Bronchial epithelial cell (primary cell): ENCODE data around the gene UBE2D1. TPM values are rescaled to one million over a fixed set of nuclear protein-coding genes. Genes with fewer than 3 reads are reported as not detected.

Experiments used
- DNase-seq: peaks from one replicate; pipeline ENCODE4 v3.0.0-alpha.2; 2010; ENCODE audit warnings: low read depth
- FAIRE-seq: peaks from 2 replicates; lab custom pipeline; 2011; peaks lifted over from hg19 to GRCh38; lab: Jason Lieb, UNC
- H3K27me3 ChIP-seq: 2 replicates; pipeline ENCODE4 v1.5.1; 2011; ENCODE audit warnings: low read length; ENCODE audit not compliant: control insufficient read depth, insufficient read depth
- H3K36me3 ChIP-seq: 2 replicates; pipeline ENCODE4 v1.5.1; 2011; ENCODE audit warnings: low read length; ENCODE audit not compliant: control insufficient read depth, insufficient read depth
- H3K4me3 ChIP-seq: 2 replicates; pipeline ENCODE4 v1.5.1; 2011; ENCODE audit warnings: mild to moderate bottlenecking, low read depth, low read length, control low read depth
- total RNA-seq: library from RNA; depleted of rRNA; stranded (reverse); fragments of >200 nt; gene quantifications from 2 replicates; pipeline ENCODE4 v1.2.1, GENCODE V29; 2014
- TF ChIP-seq, protein P1 (sequence below): IDR thresholded peaks from 2 replicates; pipeline ENCODE4 v1.5.1; 2011; ENCODE audit warnings: mild to moderate bottlenecking, moderate library complexity, low read length, control low read depth, inconsistent platforms; ENCODE audit not compliant: insufficient read depth, severe bottlenecking

UBE2D1 gene
- total RNA-seq, 1 donor from 2014 or later, result 7.6 TPM

DNA sequence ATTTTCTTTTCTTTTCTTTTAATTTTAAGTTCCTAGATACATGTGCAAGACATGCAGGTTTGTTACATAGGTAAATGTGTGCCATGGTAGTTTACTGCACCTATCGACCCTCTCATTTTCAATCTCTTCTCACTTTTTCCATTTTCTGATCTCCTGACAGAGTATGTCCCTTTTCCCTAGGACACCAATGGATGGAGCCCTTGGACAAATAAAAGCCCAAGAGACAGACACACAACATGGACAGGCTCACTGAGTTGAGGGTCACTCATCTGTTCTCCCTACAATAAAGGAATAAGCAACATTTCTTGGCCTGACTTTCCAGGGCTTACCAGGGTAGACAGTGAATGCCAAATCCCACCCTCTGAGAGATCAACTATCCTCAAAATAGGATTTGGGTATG is 15.2 kb upstream of the UBE2D1 start:
- FAIRE-seq (no peak), DNase-seq (no peak)
- no peak overlapping the region for H3K4me3 ChIP-seq
- TF ChIP-seq, protein P1, sequence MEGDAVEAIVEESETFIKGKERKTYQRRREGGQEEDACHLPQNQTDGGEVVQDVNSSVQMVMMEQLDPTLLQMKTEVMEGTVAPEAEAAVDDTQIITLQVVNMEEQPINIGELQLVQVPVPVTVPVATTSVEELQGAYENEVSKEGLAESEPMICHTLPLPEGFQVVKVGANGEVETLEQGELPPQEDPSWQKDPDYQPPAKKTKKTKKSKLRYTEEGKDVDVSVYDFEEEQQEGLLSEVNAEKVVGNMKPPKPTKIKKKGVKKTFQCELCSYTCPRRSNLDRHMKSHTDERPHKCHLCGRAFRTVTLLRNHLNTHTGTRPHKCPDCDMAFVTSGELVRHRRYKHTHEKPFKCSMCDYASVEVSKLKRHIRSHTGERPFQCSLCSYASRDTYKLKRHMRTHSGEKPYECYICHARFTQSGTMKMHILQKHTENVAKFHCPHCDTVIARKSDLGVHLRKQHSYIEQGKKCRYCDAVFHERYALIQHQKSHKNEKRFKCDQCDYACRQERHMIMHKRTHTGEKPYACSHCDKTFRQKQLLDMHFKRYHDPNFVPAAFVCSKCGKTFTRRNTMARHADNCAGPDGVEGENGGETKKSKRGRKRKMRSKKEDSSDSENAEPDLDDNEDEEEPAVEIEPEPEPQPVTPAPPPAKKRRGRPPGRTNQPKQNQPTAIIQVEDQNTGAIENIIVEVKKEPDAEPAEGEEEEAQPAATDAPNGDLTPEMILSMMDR, result no peak
- H3K36me3 ChIP-seq, result no peaks in the 10 kb centered on the region
- H3K27me3 ChIP-seq, result no peaks in the 10 kb centered on the region

DNA sequence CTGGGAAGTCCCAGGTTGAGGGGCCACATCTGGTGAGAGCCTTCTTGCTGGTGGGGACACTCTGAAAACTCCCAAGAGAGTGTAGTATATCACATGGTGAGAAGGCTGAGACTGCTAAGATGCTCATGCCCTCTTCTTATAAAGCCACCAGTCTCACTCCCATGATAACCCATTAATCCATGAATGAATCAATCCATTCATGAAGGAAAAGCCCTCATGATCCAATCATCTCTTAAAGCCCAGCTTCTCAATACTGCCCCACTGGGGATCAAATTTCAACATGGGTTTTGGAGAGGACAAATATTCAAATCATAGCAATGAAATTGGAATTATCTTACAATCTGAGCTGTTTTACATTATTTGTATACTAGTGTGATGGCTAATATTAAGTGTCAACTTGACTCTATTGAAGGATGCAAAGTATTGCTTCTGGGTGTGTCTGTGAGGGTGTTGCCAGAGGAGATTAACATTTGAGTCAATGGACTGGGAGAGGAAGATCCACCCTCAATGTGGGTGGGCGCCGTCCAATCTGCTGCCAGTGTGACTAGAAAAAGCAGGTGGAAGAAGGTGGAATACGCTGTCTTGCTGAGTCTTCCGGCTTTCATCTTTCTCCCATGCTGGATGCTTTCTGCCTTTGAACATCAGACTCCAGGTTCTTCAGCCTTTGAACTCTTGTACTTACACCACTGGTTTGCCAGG is 14.3 kb upstream of the UBE2D1 start:
- no peaks in the 10 kb centered on the region for H3K27me3 ChIP-seq
- DNase-seq (no peak), FAIRE-seq (no peak)
- H3K36me3 ChIP-seq, result no peaks in the 10 kb centered on the region
- H3K4me3 ChIP-seq, result no peak overlapping the region
- TF ChIP-seq, protein P1, result no peak

DNA sequence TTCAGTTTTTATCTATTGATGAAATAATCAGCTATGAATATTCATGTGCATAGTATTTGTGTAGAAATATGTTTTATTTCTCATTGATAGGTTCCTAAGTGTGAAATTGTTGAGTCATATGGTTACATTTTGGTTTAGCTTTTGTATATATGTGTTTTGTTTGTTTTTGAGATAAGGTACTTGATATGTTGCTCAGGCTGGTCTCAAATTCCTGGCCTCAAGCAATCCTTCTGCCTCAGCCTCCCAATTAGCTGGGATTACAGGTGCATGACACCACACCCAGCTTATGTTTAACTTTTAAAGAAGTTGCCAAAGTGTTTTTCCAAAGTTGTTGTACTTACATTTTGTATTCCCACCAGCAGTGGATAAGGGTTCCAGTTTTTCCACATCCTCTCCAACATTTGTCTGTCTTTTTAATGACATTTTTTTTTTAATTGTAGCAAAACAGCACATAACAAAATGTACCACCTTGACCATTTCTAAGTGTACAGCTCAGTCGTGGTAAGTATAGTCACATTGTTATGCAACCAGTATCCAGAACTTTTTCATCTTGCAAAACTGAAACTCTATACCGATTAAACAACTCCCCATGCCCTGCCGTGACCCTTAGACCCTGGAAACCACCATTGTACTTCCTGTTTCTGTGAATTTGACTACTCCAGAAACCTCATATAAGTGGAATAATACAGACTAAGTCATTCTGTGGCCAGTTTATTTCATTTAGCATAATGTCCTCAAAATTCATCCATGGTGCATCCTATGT is 12.6 kb upstream of the UBE2D1 start:
- DNase-seq (peak; percentile 36), FAIRE-seq (no peak)
- Histone ChIP-seq H3K27me3 (no peaks in the 10 kb centered on the region), H3K36me3 (no peaks in the 10 kb centered on the region), H3K4me3 (no peak overlapping the region)
- TF ChIP-seq, protein P1, result no peak

DNA sequence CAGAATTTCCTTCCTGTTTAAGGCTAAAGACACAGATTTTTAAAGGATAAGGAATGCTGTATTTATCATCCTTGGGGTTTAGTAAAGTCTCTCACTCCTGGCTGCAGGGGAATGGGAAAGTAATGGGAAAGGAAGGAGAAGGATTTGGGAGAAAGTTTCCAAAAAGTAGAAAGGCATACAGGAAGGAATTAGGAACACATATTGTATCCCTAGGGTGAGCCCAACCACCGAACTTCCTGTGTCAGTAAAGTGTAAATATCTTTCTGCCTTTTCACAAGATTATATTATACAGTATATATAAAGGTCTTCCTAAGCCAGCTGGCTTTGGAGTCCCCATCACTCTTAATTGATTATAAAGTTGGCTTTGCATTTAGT is 12.0 kb upstream of the UBE2D1 start:
- H3K27me3 ChIP-seq, result no peaks in the 10 kb centered on the region
- TF ChIP-seq, protein P1, result no peak
- H3K36me3 ChIP-seq, result no peaks in the 10 kb centered on the region
- FAIRE-seq (no peak), DNase-seq (no peak)
- no peak overlapping the region for H3K4me3 ChIP-seq

DNA sequence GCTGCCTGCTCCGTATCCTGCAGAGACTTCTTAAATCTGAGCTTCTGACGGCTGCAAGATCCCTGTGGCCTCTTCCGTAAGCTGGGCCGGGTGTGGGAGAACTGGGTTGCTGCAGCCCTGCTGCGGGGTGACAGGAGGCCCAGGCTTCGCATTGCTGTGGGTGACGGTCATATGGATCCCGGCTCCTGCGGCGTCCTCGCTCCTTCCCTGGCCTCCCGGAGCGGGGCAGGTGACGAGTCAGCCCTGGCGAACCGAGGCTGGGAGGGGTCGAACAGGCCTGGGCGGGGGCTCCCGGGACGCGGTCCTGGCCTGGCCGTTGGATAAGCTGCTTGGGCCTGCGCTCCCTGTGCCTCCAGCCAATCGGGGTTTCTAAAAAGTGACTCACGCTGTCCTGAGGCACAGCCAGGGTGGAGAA is 7.8 kb upstream of the UBE2D1 start:
- no peak overlapping the region for H3K4me3 ChIP-seq
- H3K36me3 ChIP-seq, result no peaks in the 10 kb centered on the region
- TF ChIP-seq, protein P1, result no peak
- no peaks in the 10 kb centered on the region for H3K27me3 ChIP-seq
- FAIRE-seq (no peak), DNase-seq (peak; percentile 14)
